Endothelial cell of umbilical vein (primary cell): ENCODE data around the gene ETS1.

Source experiments
- EZH2 ChIP-seq: IDR thresholded peaks from 2 replicates; pipeline ENCODE4 v1.6.1; 2012; ENCODE audit warnings: borderline replicate concordance, low read depth, mild to moderate bottlenecking, moderate library complexity, low read length, inconsistent platforms; ENCODE audit not compliant: severe bottlenecking
- FOS ChIP-seq: IDR thresholded peaks from 2 replicates; pipeline ENCODE4 v1.6.1; 2011; ENCODE audit warnings: mild to moderate bottlenecking, low read length, moderate library complexity, borderline replicate concordance; ENCODE audit not compliant: insufficient read depth
- GATA2 ChIP-seq: IDR thresholded peaks from 2 replicates; pipeline ENCODE4 v1.7.0; 2011; ENCODE audit warnings: low read depth, mild to moderate bottlenecking, moderate library complexity, mixed read lengths, low read length; ENCODE audit not compliant: insufficient read length, insufficient read depth
- MAX ChIP-seq: IDR thresholded peaks from 2 replicates; pipeline ENCODE4 v1.6.1; 2011; ENCODE audit not compliant: insufficient read depth, insufficient read length
- MYC ChIP-seq: IDR thresholded peaks from one replicate; pipeline ENCODE4 v1.6.1; 2011; ENCODE audit warnings: mild to moderate bottlenecking, low read depth, low read length
- POLR2A ChIP-seq: IDR thresholded peaks from 2 replicates; pipeline ENCODE4 v1.6.1; 2012; ENCODE audit warnings: low read depth, mild to moderate bottlenecking, control low read depth, low read length
- POLR2AphosphoS5 ChIP-seq: IDR thresholded peaks from 2 replicates; pipeline ENCODE4 v1.6.1; 2012; ENCODE audit warnings: low read depth, mild to moderate bottlenecking, control low read depth, low read length, moderate library complexity; ENCODE audit not compliant: insufficient read depth
- TF ChIP-seq, protein P1 (sequence below), 2 donors: IDR thresholded peaks; 1 replicate in 1 of 2; 2 replicates in 1 of 2; pipeline ENCODE4 v1.5.1; 2011; ENCODE audit warnings: low read length in 2 of 2, mild to moderate bottlenecking in 2 of 2, moderate library complexity in 2 of 2, control low read depth in 1 of 2, inconsistent platforms in 1 of 2, low read depth in 1 of 2; ENCODE audit not compliant: insufficient read depth in 1 of 2; ENCODE audit errors: extremely low read depth in 1 of 2

DNA sequence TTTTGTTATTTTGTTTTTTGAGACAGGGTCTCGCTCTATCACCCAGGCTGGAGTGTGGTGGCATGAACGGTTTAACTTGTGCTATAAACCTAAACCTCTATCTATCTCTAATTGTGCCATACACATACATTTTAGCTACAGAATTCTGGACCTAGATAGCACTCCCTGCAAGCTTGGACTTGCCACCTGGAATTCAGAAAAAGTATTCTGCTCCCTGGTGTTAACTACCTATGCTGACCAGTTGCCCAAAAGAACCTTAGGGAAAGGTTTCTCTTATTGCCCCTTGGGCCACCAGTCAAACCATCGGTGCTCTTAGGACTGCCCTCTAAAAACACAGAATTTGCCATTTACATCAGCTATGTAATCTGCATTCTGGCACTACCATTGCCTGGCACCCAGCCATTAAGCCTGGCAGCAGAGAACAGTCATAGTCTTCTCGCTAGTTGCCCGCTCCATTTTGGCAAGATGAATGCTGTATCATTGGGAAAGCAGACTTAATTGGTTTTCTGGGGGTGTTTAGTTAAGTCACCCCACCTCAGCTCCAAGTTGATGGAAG lies 55.3 kb downstream of the ETS1 start:
- TF ChIP-seq, protein P1, sequence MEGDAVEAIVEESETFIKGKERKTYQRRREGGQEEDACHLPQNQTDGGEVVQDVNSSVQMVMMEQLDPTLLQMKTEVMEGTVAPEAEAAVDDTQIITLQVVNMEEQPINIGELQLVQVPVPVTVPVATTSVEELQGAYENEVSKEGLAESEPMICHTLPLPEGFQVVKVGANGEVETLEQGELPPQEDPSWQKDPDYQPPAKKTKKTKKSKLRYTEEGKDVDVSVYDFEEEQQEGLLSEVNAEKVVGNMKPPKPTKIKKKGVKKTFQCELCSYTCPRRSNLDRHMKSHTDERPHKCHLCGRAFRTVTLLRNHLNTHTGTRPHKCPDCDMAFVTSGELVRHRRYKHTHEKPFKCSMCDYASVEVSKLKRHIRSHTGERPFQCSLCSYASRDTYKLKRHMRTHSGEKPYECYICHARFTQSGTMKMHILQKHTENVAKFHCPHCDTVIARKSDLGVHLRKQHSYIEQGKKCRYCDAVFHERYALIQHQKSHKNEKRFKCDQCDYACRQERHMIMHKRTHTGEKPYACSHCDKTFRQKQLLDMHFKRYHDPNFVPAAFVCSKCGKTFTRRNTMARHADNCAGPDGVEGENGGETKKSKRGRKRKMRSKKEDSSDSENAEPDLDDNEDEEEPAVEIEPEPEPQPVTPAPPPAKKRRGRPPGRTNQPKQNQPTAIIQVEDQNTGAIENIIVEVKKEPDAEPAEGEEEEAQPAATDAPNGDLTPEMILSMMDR (IDR thresholded peaks at IDR 0.05; ENCODE audit: extremely low read depth in 1 of 2, insufficient read depth in 1 of 2, low read depth in 1 of 2, low read length in 2 of 2) = no peak
- TF ChIP-seq FOS (no peak), POLR2AphosphoS5 (no peak), POLR2A (no peak), MAX (no peak), EZH2 (no peak), MYC (no peak), GATA2 (no peak)
